ENCODE measurements around the gene TMEM108. TPM values are rescaled to one million over a fixed set of nuclear protein-coding genes. Genes with fewer than 3 reads are reported as not detected.

TMEM108 gene
- total and polyA plus RNA-seq, 2 of the 4 experiments (the other 2 are of a cell fraction): 0.18 to 2.2 TPM

DNA sequence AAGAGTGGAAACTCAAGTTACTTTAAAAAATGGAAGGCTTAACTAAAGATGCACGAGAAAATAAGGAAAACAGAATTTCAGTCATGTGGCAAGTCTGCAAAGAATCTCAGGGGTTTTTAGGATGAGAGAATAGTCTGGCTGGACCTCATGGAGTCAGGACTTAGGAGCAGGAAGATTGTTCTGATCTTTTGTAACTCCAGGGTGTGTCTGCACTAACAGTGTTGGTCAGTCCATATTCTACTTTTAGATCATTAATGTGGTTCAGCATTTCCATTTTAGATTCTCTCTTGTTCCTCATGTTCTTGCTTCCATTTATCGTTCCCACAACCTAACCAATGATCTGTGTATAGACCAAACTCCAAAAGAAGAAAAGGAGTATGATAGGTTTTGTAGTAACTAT, 15.3 kb downstream of the TMEM108 start:
- no peak overlapping the region for H2BK15ac ChIP-seq (ENCODE audit: low read depth, low read length)
- no peaks in the 10 kb centered on the region for H3K9me1 ChIP-seq (ENCODE audit: insufficient read depth, low read length)
- H2BK20ac ChIP-seq (ENCODE audit: low read depth, low read length): no peak overlapping the region
- no peak overlapping the region for H4K8ac ChIP-seq (ENCODE audit: low read depth in 2 of 2, low read length in 2 of 2)
- H3K36me3 ChIP-seq (ENCODE audit: control insufficient read depth, insufficient read depth, low read length): no peaks in the 10 kb centered on the region
- no peak overlapping the region for H2AK5ac ChIP-seq (ENCODE audit: low read depth, low read length)
- no peak for ATAC-seq (ENCODE audit: low read depth)
- H3K14ac ChIP-seq (replicated peaks; ENCODE audit: low read depth, low read length): no peak overlapping the region
- no peak overlapping the region for H2AFZ ChIP-seq (replicated peaks; ENCODE audit: low read length, poor library complexity)
- H2BK5ac ChIP-seq (ENCODE audit: low read depth, low read length, poor library complexity, severe bottlenecking): no peak overlapping the region
- H3K9me3 ChIP-seq (ENCODE audit: control insufficient read depth, insufficient read depth, low read length): no peaks in the 10 kb centered on the region
- no TSS peak for BruUV-seq (replicated peaks)
- H4K20me1 ChIP-seq (ENCODE audit: insufficient read depth, low read length): no peaks in the 10 kb centered on the region
- in situ Hi-C loops (cut with MboI; ENCODE audit: low sequenced_read_pairs) (no loop called here), dilution Hi-C loops (cut with HindIII; ENCODE audit: low sequenced_read_pairs, unreplicated experiment) (no loop called here), intact Hi-C loops (cut with micrococcal nuclease) (no loop called here)
- ChIA-PET POLR2A (ENCODE audit: unreplicated experiment) (no interaction called here), CTCF (no interaction called here)
- H3K4me1 ChIP-seq (ENCODE audit: control insufficient read depth, insufficient read depth, low read length): no peaks in the 10 kb centered on the region
- no peak overlapping the region for H3K4me3 ChIP-seq (ENCODE audit: insufficient read depth, low read depth, low read length)
- H3K79me1 ChIP-seq (ENCODE audit: low read depth in 1 of 2, low read length in 2 of 2): no peaks in the 10 kb centered on the region
- no peak overlapping the region for H3K9ac ChIP-seq (ENCODE audit: low read depth, low read length)
- no peak overlapping the region for H2AK9ac ChIP-seq (replicated peaks; ENCODE audit: low read depth, low read length, poor library complexity)
- H3K27me3 ChIP-seq (ENCODE audit: control insufficient read depth, insufficient read depth, low read length): peaks cover 2% of the 10 kb centered on the region; the same call in 1 of the 2 replicates
- H3K23ac ChIP-seq (ENCODE audit: low read depth, low read length): no peak overlapping the region
- no peak overlapping the region for H3K18ac ChIP-seq (ENCODE audit: low read depth, low read length)
- no peak overlapping the region for H3K4me2 ChIP-seq (ENCODE audit: low read depth, low read length)
- H3K56ac ChIP-seq (ENCODE audit: extremely low read depth, insufficient read depth, low read length): no peak overlapping the region
- no peak overlapping the region for H3K27ac ChIP-seq (ENCODE audit: insufficient read depth, low read length)
- H2BK120ac ChIP-seq (ENCODE audit: low read depth, low read length): no peak overlapping the region
- 67% methylated on average over 1 of the region's 2 CpGs; no CpG with 5 or more reads in 1 of the 2 experiments for WGBS, 2 experiments (ENCODE audit: extremely low coverage in 2 of 2, insufficient read length in 1 of 2)
- DNase-seq: no peak
- H3K4ac ChIP-seq (ENCODE audit: low read depth, low read length): no peak overlapping the region
- no peak overlapping the region for H4K91ac ChIP-seq (ENCODE audit: insufficient read depth, low read depth, low read length)
- TF ChIP-seq RCOR1 (IDR thresholded peaks at IDR 0.05; ENCODE audit: insufficient replicate concordance, low read length) (no peak), MAFK (IDR thresholded peaks at IDR 0.05; ENCODE audit: low read depth, low read length) (no peak), SMC3 (IDR thresholded peaks at IDR 0.05; ENCODE audit: low read depth, low read length) (no peak), MAZ (IDR thresholded peaks at IDR 0.05; ENCODE audit: borderline replicate concordance, low read depth, low read length) (no peak), RAD21 (IDR thresholded peaks at IDR 0.05; ENCODE audit: low read length) (no peak), POLR2A (IDR thresholded peaks at IDR 0.05; ENCODE audit: low read depth, low read length) (no peak), CHD1 (IDR thresholded peaks at IDR 0.05; ENCODE audit: low read depth, low read length) (no peak), RFX5 (IDR thresholded peaks at IDR 0.05; ENCODE audit: low read depth, low read length) (no peak), NFE2L2 (IDR thresholded peaks at IDR 0.05; ENCODE audit: low read depth, low read length) (no peak), MXI1 (IDR thresholded peaks at IDR 0.05; ENCODE audit: borderline replicate concordance, low read depth, low read length) (no peak), CEBPB (IDR thresholded peaks at IDR 0.05; ENCODE audit: low read depth, low read length) (no peak), BHLHE40 (IDR thresholded peaks at IDR 0.05; ENCODE audit: low read depth, low read length) (no peak), FOS (IDR thresholded peaks at IDR 0.05; ENCODE audit: low read depth, low read length) (no peak)
- TF ChIP-seq, protein P1, sequence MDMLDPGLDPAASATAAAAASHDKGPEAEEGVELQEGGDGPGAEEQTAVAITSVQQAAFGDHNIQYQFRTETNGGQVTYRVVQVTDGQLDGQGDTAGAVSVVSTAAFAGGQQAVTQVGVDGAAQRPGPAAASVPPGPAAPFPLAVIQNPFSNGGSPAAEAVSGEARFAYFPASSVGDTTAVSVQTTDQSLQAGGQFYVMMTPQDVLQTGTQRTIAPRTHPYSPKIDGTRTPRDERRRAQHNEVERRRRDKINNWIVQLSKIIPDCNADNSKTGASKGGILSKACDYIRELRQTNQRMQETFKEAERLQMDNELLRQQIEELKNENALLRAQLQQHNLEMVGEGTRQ (IDR thresholded peaks at IDR 0.05; ENCODE audit: low read depth, low read length): no peak
- TF ChIP-seq, protein P2, sequence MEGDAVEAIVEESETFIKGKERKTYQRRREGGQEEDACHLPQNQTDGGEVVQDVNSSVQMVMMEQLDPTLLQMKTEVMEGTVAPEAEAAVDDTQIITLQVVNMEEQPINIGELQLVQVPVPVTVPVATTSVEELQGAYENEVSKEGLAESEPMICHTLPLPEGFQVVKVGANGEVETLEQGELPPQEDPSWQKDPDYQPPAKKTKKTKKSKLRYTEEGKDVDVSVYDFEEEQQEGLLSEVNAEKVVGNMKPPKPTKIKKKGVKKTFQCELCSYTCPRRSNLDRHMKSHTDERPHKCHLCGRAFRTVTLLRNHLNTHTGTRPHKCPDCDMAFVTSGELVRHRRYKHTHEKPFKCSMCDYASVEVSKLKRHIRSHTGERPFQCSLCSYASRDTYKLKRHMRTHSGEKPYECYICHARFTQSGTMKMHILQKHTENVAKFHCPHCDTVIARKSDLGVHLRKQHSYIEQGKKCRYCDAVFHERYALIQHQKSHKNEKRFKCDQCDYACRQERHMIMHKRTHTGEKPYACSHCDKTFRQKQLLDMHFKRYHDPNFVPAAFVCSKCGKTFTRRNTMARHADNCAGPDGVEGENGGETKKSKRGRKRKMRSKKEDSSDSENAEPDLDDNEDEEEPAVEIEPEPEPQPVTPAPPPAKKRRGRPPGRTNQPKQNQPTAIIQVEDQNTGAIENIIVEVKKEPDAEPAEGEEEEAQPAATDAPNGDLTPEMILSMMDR (conservative IDR thresholded peaks at IDR 0.05; ENCODE audit: low read depth, low read length): no peak
- TF ChIP-seq, protein P3, sequence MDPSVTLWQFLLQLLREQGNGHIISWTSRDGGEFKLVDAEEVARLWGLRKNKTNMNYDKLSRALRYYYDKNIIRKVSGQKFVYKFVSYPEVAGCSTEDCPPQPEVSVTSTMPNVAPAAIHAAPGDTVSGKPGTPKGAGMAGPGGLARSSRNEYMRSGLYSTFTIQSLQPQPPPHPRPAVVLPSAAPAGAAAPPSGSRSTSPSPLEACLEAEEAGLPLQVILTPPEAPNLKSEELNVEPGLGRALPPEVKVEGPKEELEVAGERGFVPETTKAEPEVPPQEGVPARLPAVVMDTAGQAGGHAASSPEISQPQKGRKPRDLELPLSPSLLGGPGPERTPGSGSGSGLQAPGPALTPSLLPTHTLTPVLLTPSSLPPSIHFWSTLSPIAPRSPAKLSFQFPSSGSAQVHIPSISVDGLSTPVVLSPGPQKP (IDR thresholded peaks at IDR 0.05; ENCODE audit: borderline replicate concordance, low read depth, low read length): no peak
- H4K5ac ChIP-seq (ENCODE audit: low read depth, low read length): no peak overlapping the region
